ENCODE data around the gene PRR20G. TPM values are rescaled to one million over a fixed set of nuclear protein-coding genes. Genes with fewer than 3 reads are reported as not detected.

The PRR20G gene
- total and polyA plus RNA-seq, 2 experiments from 2014 or later, result 0.39 TPM; not detected in 1

DNA sequence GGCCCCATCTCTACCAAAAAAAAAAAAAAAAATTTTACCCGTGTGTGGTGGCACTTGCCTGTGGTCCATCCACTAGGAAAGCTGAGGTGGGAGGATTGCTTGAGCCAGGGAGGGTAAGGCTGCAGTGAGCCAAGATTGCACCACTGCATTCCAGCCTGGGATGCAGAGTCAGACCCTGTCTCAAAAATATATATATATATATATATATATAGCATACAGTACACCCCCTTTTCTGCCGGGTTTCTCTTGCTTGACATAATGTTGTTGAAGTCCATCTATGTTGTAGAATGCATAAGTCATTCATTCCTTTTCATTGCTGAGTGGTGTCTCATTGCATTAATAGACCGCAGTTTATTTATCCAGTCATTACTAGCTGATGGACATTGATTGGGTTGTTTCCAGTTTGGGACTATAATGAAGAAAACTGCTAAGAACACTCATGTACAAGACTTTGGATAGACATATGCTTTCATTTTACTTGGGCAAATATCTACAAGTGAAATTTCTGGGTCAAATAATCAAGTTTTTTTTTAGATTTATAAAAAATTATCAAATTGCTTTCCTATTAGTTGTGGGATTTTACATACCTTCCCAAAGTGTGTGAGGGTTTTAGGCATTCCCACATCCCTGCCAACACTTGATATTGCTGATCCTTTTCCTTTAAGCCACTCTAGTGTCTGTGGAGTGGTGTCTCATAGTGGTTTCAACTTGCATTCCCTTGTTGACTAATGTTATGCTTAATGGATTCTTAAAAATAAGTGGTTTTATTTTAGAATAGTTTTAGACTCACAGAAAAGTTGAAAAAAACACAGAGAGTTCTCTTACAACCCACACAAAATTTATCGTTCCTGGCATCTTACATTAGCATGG is 2.1 kb upstream of the PRR20G start:
- Histone ChIP-seq H3K36me3 (ENCODE audit: insufficient read depth) (no peaks in the 10 kb centered on the region), H2AFZ (no peak overlapping the region), H3K4me3 (no peak overlapping the region), H3K9me2 (ENCODE audit: insufficient read depth) (no peaks in the 10 kb centered on the region), H3K27ac (ENCODE audit: low read depth) (no peak overlapping the region), H3F3A (replicated peaks; ENCODE audit: low read depth) (no peaks in the 10 kb centered on the region), H3K4me1 (ENCODE audit: insufficient read depth) (no peaks in the 10 kb centered on the region), H4K20me1 (replicated peaks; ENCODE audit: insufficient read depth) (no peaks in the 10 kb centered on the region), H3K79me2 (replicated peaks; ENCODE audit: insufficient read depth) (no peaks in the 10 kb centered on the region), H3K27me3 (ENCODE audit: insufficient read depth) (no peaks in the 10 kb centered on the region), H3K4me2 (no peak overlapping the region)
- H3K9me3 Mint-ChIP-seq, result peaks cover 11% of the 10 kb centered on the region; the same call in 2 of the 3 replicates
- no peaks in the 10 kb centered on the region for H3K36me3 Mint-ChIP-seq (ENCODE audit: low read depth)
- no peaks in the 10 kb centered on the region for H3K27me3 Mint-ChIP-seq (ENCODE audit: insufficient read depth, low read depth, poor library complexity)
- no peak for DNase-seq (ENCODE audit: low spot score)
- no peak overlapping the region for H3K27ac Mint-ChIP-seq
- TF ChIP-seq, protein P1, sequence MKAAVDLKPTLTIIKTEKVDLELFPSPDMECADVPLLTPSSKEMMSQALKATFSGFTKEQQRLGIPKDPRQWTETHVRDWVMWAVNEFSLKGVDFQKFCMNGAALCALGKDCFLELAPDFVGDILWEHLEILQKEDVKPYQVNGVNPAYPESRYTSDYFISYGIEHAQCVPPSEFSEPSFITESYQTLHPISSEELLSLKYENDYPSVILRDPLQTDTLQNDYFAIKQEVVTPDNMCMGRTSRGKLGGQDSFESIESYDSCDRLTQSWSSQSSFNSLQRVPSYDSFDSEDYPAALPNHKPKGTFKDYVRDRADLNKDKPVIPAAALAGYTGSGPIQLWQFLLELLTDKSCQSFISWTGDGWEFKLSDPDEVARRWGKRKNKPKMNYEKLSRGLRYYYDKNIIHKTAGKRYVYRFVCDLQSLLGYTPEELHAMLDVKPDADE (IDR thresholded peaks at IDR 0.05), result no peak
- TF ChIP-seq EZH2phosphoT487 (IDR thresholded peaks at IDR 0.05; ENCODE audit: unreplicated experiment), result no peak
- TF ChIP-seq NANOG (IDR thresholded peaks at IDR 0.05; ENCODE audit: borderline replicate concordance), result no peak
- TF ChIP-seq POLR2AphosphoS5 (IDR thresholded peaks at IDR 0.05; ENCODE audit: low read depth), result no peak
- no peak for TF ChIP-seq ZNF114 (CRISPR knock-in tag; IDR thresholded peaks at IDR 0.05)
- TF ChIP-seq, protein P2, sequence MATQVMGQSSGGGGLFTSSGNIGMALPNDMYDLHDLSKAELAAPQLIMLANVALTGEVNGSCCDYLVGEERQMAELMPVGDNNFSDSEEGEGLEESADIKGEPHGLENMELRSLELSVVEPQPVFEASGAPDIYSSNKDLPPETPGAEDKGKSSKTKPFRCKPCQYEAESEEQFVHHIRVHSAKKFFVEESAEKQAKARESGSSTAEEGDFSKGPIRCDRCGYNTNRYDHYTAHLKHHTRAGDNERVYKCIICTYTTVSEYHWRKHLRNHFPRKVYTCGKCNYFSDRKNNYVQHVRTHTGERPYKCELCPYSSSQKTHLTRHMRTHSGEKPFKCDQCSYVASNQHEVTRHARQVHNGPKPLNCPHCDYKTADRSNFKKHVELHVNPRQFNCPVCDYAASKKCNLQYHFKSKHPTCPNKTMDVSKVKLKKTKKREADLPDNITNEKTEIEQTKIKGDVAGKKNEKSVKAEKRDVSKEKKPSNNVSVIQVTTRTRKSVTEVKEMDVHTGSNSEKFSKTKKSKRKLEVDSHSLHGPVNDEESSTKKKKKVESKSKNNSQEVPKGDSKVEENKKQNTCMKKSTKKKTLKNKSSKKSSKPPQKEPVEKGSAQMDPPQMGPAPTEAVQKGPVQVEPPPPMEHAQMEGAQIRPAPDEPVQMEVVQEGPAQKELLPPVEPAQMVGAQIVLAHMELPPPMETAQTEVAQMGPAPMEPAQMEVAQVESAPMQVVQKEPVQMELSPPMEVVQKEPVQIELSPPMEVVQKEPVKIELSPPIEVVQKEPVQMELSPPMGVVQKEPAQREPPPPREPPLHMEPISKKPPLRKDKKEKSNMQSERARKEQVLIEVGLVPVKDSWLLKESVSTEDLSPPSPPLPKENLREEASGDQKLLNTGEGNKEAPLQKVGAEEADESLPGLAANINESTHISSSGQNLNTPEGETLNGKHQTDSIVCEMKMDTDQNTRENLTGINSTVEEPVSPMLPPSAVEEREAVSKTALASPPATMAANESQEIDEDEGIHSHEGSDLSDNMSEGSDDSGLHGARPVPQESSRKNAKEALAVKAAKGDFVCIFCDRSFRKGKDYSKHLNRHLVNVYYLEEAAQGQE (IDR thresholded peaks at IDR 0.05; ENCODE audit: unreplicated experiment), result no peak
- TF ChIP-seq CREB1 (CRISPR knock-in tag; IDR thresholded peaks at IDR 0.05; ENCODE audit: low read depth), result no peak
- TF ChIP-seq STAT1 (IDR thresholded peaks at IDR 0.05; ENCODE audit: unreplicated experiment), result no peak
- TF ChIP-seq JUNB (IDR thresholded peaks at IDR 0.05; ENCODE audit: unreplicated experiment), result no peak
- TF ChIP-seq, protein P3, sequence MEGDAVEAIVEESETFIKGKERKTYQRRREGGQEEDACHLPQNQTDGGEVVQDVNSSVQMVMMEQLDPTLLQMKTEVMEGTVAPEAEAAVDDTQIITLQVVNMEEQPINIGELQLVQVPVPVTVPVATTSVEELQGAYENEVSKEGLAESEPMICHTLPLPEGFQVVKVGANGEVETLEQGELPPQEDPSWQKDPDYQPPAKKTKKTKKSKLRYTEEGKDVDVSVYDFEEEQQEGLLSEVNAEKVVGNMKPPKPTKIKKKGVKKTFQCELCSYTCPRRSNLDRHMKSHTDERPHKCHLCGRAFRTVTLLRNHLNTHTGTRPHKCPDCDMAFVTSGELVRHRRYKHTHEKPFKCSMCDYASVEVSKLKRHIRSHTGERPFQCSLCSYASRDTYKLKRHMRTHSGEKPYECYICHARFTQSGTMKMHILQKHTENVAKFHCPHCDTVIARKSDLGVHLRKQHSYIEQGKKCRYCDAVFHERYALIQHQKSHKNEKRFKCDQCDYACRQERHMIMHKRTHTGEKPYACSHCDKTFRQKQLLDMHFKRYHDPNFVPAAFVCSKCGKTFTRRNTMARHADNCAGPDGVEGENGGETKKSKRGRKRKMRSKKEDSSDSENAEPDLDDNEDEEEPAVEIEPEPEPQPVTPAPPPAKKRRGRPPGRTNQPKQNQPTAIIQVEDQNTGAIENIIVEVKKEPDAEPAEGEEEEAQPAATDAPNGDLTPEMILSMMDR (conservative IDR thresholded peaks at IDR 0.05; ENCODE audit: low read depth in 2 of 2), result no peak
- no peak for TF ChIP-seq EZH2 (IDR thresholded peaks at IDR 0.05; ENCODE audit: low read depth, unreplicated experiment)
- no peak for TF ChIP-seq ZNF331 (CRISPR knock-in tag; IDR thresholded peaks at IDR 0.05; ENCODE audit: low read depth)
- TF ChIP-seq, protein P4, sequence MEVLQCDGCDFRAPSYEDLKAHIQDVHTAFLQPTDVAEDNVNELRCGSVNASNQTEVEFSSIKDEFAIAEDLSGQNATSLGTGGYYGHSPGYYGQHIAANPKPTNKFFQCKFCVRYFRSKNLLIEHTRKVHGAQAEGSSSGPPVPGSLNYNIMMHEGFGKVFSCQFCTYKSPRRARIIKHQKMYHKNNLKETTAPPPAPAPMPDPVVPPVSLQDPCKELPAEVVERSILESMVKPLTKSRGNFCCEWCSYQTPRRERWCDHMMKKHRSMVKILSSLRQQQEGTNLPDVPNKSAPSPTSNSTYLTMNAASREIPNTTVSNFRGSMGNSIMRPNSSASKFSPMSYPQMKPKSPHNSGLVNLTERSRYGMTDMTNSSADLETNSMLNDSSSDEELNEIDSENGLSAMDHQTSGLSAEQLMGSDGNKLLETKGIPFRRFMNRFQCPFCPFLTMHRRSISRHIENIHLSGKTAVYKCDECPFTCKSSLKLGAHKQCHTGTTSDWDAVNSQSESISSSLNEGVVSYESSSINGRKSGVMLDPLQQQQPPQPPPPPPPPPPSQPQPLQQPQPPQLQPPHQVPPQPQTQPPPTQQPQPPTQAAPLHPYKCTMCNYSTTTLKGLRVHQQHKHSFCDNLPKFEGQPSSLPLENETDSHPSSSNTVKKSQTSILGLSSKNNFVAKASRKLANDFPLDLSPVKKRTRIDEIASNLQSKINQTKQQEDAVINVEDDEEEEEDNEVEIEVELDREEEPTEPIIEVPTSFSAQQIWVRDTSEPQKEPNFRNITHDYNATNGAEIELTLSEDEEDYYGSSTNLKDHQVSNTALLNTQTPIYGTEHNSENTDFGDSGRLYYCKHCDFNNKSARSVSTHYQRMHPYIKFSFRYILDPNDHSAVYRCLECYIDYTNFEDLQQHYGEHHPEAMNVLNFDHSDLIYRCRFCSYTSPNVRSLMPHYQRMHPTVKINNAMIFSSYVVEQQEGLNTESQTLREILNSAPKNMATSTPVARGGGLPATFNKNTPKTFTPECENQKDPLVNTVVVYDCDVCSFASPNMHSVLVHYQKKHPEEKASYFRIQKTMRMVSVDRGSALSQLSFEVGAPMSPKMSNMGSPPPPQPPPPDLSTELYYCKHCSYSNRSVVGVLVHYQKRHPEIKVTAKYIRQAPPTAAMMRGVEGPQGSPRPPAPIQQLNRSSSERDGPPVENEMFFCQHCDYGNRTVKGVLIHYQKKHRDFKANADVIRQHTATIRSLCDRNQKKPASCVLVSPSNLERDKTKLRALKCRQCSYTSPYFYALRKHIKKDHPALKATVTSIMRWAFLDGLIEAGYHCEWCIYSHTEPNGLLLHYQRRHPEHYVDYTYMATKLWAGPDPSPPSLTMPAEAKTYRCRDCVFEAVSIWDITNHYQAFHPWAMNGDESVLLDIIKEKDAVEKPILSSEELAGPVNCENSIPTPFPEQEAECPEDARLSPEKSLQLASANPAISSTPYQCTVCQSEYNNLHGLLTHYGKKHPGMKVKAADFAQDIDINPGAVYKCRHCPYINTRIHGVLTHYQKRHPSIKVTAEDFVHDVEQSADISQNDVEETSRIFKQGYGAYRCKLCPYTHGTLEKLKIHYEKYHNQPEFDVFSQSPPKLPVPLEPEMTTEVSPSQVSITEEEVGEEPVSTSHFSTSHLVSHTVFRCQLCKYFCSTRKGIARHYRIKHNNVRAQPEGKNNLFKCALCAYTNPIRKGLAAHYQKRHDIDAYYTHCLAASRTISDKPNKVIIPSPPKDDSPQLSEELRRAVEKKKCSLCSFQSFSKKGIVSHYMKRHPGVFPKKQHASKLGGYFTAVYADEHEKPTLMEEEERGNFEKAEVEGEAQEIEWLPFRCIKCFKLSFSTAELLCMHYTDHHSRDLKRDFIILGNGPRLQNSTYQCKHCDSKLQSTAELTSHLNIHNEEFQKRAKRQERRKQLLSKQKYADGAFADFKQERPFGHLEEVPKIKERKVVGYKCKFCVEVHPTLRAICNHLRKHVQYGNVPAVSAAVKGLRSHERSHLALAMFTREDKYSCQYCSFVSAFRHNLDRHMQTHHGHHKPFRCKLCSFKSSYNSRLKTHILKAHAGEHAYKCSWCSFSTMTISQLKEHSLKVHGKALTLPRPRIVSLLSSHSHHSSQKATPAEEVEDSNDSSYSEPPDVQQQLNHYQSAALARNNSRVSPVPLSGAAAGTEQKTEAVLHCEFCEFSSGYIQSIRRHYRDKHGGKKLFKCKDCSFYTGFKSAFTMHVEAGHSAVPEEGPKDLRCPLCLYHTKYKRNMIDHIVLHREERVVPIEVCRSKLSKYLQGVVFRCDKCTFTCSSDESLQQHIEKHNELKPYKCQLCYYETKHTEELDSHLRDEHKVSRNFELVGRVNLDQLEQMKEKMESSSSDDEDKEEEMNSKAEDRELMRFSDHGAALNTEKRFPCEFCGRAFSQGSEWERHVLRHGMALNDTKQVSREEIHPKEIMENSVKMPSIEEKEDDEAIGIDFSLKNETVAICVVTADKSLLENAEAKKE (CRISPR knock-in tag; IDR thresholded peaks at IDR 0.05), result no peak
- H3K4me3 Mint-ChIP-seq, result no peak overlapping the region
- no peak for ATAC-seq
- peaks cover 2% of the 10 kb centered on the region; the same call in 1 of the 3 replicates for H3K4me1 Mint-ChIP-seq

All from GM23338 (cell line).